HG03108 (cell line): ENCODE results near the gene EML1.

Source experiments
- ATAC-seq: cut with Tn5 transposase; IDR thresholded peaks from one replicate; pipeline ENCODE4 v1.9.1; 2021; ENCODE audit warnings: moderate library complexity; ENCODE audit not compliant: unreplicated experiment

The EML1 gene

GRCh38 chr14:99793213-99794150 is at the start of gene EML1:
EML1 (plus strand) TSS chr14:99793413; CDS start chr14:99793477, 64 bp downstream.
- ATAC-seq = peak; percentile 88

- ATAC-seq = no peak
These were observed 48.9 kb upstream of the EML1 start for GRCh38 chr14:99744199-99744872.

- ATAC-seq = no peak
These were observed 48.4 kb upstream of the EML1 start for GRCh38 chr14:99744873-99745224.

GRCh38 chr14:99745307-99745951 is 47.8 kb upstream of the EML1 start:
- ATAC-seq = no peak

- ATAC-seq = no peak
These were observed 46.0 kb upstream of the EML1 start for GRCh38 chr14:99747167-99747566.

DNA sequence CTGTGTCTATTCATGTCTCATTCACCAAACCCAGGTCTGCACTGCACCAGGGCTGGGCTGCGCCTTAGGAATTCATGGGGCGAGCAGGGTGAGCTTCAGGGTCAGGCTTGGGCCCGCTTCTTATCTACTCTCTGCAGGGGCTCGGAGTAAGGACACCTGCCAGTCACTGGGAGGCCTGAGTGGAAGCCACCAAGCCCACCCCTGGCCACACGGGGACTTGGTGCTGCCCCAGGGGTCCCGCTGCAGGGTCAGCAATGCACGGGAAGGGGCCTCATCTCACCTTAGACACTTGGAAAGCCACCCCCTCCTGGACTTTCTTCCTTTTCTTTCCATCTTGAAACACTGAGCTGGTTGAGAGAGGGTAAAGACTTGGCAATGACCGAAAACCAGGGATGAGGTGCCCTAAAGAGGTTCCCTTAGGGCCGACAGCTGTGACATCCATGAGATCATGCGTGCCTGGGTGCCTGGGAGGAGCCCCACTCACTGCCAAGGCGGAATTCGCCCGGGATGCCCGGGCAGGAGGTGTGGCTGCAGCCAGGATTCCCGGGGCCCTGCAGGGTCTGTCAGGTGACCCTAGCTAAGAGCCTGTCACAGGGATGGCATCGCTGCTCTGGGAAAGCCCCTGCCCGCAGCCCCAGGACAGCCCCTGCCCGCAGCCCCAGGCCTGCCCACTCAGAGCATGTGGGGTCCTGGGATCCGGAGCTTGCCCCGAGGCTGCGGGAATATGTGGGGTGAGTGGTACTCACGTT is 45.5 kb upstream of the EML1 start:
- no peak for ATAC-seq

DNA sequence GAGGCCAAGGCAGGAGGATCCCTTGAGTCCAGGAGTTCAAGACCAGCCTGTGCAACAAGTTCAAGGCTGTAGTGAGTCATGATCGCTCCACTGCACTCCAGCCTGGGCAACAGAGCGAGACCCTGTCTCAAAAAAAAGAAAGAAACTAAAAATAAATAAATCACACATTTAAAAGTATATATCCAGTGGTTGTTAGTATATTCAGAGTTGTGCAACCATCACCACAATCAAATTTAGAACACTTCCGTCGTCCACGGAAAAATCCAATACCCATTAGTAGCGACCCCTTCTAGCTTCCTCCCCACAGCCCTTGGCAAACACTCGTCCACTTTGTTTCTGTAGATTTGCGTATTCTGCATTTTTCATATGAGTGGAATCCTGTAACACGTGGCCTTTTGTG is 44.7 kb upstream of the EML1 start:
- ATAC-seq = no peak

DNA sequence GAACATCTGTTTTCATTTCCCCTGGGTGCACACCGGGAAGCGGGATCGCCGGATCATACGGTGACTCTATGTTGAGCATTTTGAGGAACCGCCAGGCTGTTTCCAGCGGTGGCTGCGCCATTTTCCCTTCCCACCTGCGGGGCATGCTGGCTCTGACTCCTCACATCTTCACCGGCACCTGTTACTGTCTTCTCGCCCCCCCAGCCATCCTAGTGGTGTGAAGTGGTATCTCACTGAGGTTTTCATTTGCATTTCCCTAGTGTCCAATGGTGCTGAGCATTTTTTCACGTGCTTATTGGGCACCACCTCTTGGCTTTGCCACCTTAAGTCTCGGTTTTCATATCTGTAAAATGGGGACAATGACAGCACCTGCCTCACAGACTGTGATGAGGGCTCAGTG is 44.1 kb upstream of the EML1 start:
- no peak for ATAC-seq

- no peak for ATAC-seq
These were observed 43.2 kb upstream of the EML1 start for GRCh38 chr14:99749763-99750715.

DNA sequence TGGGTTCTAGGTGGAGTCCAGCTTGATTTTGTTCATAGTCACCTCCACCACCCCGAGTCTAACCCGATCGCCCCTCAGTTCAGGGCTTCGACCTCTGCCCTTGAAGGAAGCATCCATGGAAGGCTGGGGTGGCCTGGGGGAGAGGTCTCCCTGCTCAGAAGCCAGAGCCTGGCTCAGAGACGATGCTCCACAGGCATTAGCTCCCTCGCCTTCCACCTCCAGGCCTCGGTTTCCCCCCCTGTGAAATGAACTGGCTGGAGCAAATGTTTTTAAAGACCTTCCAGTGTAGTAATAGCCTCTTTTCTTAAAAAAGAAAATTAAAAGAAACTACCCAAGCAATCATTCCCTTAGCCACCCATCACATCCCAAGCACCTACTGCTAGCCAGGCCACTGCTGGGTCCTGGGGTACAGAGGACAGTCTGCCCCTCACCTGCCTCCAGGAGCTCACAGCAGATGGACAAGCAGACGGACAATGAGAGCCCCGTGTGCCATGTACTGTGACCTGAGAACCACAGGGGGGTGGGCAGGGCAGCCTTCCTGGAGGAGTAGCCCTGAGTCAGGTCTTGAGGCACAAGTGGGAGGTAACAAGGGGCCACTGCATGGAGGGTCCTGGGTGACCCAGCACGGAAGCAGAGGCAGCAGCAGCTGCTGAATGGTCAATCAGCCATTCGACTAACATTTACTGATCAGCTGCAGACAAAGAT is 42.3 kb upstream of the EML1 start:
- no peak for ATAC-seq

- no peak for ATAC-seq
These were observed 41.4 kb upstream of the EML1 start for GRCh38 chr14:99751539-99752485.

DNA sequence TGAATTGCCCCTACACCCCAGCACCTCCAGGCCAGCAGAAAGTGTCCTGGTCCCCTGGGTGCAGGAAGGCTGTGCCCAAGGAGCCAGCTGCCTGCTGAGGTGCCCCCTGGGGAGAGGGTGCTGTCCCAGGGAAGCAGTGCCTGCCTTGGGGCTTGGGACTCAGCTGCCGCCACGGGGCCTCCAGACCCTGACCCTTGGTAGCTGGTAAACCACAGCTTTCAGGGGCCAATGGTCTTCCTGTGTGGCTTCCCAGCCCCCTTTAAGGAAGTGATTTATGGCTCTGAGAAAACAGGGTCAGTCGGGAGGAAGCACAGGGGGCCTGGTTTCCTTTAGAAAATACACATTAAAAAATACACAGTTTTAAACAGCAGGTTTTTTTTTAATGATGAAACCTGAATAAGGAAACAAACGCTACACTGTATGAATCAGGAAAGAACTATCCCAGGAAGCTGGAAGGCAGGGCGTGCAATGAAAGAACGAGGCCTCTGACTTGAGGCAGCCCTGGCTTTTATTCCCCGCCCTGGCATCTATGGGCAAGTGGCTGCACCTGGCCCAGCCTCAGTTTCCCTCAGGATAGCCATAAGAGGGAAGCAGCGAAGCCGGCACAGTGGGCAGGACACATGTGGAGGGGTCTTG is 40.6 kb upstream of the EML1 start:
- ATAC-seq = no peak

DNA sequence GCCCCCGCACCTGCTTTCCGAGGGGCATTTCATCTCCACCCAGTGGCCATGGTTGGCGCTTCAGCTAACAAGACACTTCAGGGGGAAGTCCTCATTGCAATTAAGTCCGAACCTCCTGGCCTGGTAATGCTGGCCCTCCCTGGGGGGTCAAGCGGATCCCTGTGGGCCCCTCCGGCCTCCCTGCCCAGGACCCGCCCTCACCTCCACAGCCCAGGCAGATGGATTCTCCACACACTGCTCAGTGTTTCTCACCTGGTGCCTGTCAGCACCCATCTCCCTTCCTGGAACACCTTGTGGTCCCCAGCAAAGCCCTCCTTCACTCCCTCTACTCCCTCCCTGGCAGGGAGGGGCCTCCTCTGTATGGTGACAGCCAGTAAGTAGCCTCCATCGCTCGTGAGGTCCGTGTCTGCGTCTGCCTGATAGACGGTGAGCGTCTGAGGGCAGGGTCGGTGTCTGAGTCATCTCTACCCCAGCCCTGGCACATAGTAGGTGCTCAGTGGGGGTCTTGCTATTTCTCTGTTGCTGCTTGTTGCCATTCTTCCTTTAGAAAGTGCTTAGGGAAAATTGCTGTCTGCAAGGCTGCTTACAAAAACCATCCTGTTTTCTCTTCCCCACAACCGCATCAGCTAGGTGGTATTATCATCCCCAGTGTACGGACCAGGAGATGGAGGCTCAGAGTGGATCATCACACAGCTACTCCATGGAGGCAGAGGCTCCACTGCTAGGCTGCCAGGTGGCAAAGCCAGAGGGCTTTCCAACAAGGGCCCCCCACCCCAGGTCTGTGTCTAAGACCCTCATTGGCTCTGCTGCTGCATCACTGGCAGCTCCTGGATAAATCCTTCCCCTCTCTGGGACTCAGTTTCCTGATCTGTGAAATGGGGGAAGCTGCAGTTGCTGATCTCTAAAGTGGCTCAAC is 39.7 kb upstream of the EML1 start:
- no peak for ATAC-seq

GRCh38 chr14:99754141-99755067 is 38.8 kb upstream of the EML1 start:
- ATAC-seq = no peak

- ATAC-seq = no peak
These were observed 38.2 kb upstream of the EML1 start for GRCh38 chr14:99755068-99755405.
